OCI-M2 (cell line): ENCODE data around the gene JDP2.
"Not testable (repeated sequence)": the region's sequence is repeated elsewhere in the genome, so short reads cannot be mapped to it uniquely, and the experiment has no call there.

Source experiments
- DNase-seq: peaks from one replicate; lab custom pipeline; 2025; ENCODE audit not compliant: unreplicated experiment; lab: John Stamatoyannopoulos, UW

JDP2 gene

GRCh38 chr14:75453817-75454434 lies 26.1 kb downstream of the JDP2 start:
- no peak for DNase-seq

GRCh38 chr14:75454963-75455546 lies 27.2 kb downstream of the JDP2 start:
- no peak for DNase-seq

GRCh38 chr14:75456069-75456996 lies 28.5 kb downstream of the JDP2 start:
- no peak for DNase-seq

- no peak for DNase-seq
These were observed 29.1 kb downstream of the JDP2 start for GRCh38 chr14:75456997-75457335.

GRCh38 chr14:75457648-75458165 lies 29.9 kb downstream of the JDP2 start:
- no peak for DNase-seq

GRCh38 chr14:75458305-75458704 lies 30.5 kb downstream of the JDP2 start:
- no peak for DNase-seq

GRCh38 chr14:75459099-75459741 lies 31.4 kb downstream of the JDP2 start:
- DNase-seq: no peak

- DNase-seq: no peak
These were observed 32.0 kb downstream of the JDP2 start for GRCh38 chr14:75459791-75460190.

- no peak for DNase-seq
These were observed 32.6 kb downstream of the JDP2 start for GRCh38 chr14:75460394-75460793.

- no peak for DNase-seq
These were observed 33.5 kb downstream of the JDP2 start for GRCh38 chr14:75461303-75461702.

GRCh38 chr14:75461755-75462349 lies 34.0 kb downstream of the JDP2 start:
- no peak for DNase-seq

- DNase-seq: no peak
These were observed 36.8 kb downstream of the JDP2 start for GRCh38 chr14:75464626-75465025.

GRCh38 chr14:75467763-75468162 lies 39.9 kb downstream of the JDP2 start:
- DNase-seq: no peak

- no peak for DNase-seq
These were observed 41.3 kb downstream of the JDP2 start for GRCh38 chr14:75469164-75469563.

GRCh38 chr14:75469606-75470237 lies 41.9 kb downstream of the JDP2 start:
- no peak for DNase-seq

- no peak for DNase-seq
These were observed 42.5 kb downstream of the JDP2 start for GRCh38 chr14:75470238-75470797.

GRCh38 chr14:75471059-75471458 lies 43.2 kb downstream of the JDP2 start:
- no peak for DNase-seq

- not testable (repeated sequence) for DNase-seq
These were observed 46.3 kb downstream of the JDP2 start for GRCh38 chr14:75474127-75474526.

- DNase-seq: no peak
These were observed 48.6 kb downstream of the JDP2 start for GRCh38 chr14:75476274-75476995.

GRCh38 chr14:75477881-75478280 lies 50.1 kb downstream of the JDP2 start:
- DNase-seq: no peak
